Keratinocyte (primary cell): ENCODE measurements around the gene CHL1.

ENCODE experiments used
- EZH2 ChIP-seq: IDR thresholded peaks from one replicate; pipeline ENCODE4 v1.6.1; 2012; ENCODE audit warnings: inconsistent platforms, mild to moderate bottlenecking, low read length, moderate library complexity
- TF ChIP-seq, protein P1 (sequence below), 3 experiments: IDR thresholded peaks in 1 of 3; conservative IDR thresholded peaks in 1 of 3; optimal IDR thresholded peaks in 1 of 3; 2 replicates in 2 of 3; 3 replicates in 1 of 3; pipeline versions ENCODE3 to v1.5.1; 2011; ENCODE audit warnings: low read length in 3 of 3, mild to moderate bottlenecking in 3 of 3, moderate library complexity in 2 of 3, control low read depth in 1 of 3, inconsistent platforms in 1 of 3; ENCODE audit not compliant: insufficient read depth in 2 of 3; ENCODE audit errors: extremely low read depth in 1 of 3

DNA sequence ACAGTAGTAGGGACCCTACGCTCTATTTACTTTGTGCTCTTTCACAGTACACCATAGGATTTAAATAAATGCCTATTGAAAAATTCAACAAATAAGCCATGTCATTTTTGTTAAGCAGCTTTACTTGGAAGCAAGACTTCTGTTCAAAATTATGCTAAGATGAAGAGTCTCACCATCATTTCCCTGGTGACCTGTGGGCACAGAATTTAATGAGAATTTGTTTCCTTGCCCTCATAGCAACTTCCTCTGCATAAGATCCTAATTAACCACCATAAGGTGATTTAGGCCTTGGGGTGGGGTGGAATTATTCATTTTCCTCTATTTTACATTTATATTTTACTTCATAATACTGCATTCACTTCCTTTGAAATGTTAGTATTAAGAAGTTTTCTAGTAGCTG, 70.5 kb downstream of the CHL1 start:
- TF ChIP-seq EZH2: no peak
- TF ChIP-seq, protein P1, sequence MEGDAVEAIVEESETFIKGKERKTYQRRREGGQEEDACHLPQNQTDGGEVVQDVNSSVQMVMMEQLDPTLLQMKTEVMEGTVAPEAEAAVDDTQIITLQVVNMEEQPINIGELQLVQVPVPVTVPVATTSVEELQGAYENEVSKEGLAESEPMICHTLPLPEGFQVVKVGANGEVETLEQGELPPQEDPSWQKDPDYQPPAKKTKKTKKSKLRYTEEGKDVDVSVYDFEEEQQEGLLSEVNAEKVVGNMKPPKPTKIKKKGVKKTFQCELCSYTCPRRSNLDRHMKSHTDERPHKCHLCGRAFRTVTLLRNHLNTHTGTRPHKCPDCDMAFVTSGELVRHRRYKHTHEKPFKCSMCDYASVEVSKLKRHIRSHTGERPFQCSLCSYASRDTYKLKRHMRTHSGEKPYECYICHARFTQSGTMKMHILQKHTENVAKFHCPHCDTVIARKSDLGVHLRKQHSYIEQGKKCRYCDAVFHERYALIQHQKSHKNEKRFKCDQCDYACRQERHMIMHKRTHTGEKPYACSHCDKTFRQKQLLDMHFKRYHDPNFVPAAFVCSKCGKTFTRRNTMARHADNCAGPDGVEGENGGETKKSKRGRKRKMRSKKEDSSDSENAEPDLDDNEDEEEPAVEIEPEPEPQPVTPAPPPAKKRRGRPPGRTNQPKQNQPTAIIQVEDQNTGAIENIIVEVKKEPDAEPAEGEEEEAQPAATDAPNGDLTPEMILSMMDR (optimal IDR thresholded peaks at IDR 0.05 in 1 of 3, IDR thresholded peaks at IDR 0.05 in 1 of 3, conservative IDR thresholded peaks at IDR 0.05 in 1 of 3; ENCODE audit: extremely low read depth in 1 of 3, insufficient read depth in 2 of 3, low read length in 3 of 3): no peak
